ENCODE data around the gene TTC4.

TTC4 gene

GRCh38 chr1:54764922-54765561 lies 49.4 kb downstream of the TTC4 start:
- Histone ChIP-seq H4K91ac (ENCODE audit: low read depth, low read length) (no peak overlapping the region), H2AK5ac (ENCODE audit: low read length) (no peak overlapping the region), H3K27ac (ENCODE audit: low read depth, low read length) (no peak overlapping the region), H3K36me3 (ENCODE audit: control insufficient read depth in 1 of 2, insufficient read depth in 2 of 2, low read length in 2 of 2) (no peaks in the 10 kb centered on the region), H2BK12ac (ENCODE audit: low read length) (no peak overlapping the region), H3K27me3 (ENCODE audit: insufficient read depth, low read length) (no peaks in the 10 kb centered on the region), H3K79me1 (ENCODE audit: low read length) (peaks cover 5% of the 10 kb centered on the region), H3K9ac (ENCODE audit: low read length) (no peak overlapping the region), H3K4me3 (ENCODE audit: low read depth, low read length) (no peak overlapping the region), H2BK5ac (ENCODE audit: low read depth, low read length, poor library complexity) (no peak overlapping the region), H3K4ac (ENCODE audit: low read depth, low read length) (no peak overlapping the region), H3K4me2 (ENCODE audit: low read length) (peak overlapping the region; percentile 52), H3K79me2 (ENCODE audit: control insufficient read depth, insufficient read depth, low read length, poor library complexity) (peaks cover 5% of the 10 kb centered on the region), H4K12ac (ENCODE audit: low read depth, low read length) (no peak overlapping the region), H4K8ac (ENCODE audit: low read depth, low read length) (peak overlapping the region; percentile 52), H2BK120ac (ENCODE audit: insufficient read depth, low read length, poor library complexity) (no peak overlapping the region), H3K14ac (ENCODE audit: low read length) (no peak overlapping the region), H2AFZ (ENCODE audit: insufficient read depth, low read length, poor library complexity) (no peak overlapping the region), H3K23ac (ENCODE audit: low read length) (no peak overlapping the region), H3K4me1 (ENCODE audit: control insufficient read depth in 1 of 2, insufficient read depth in 2 of 2, low read length in 2 of 2) (peaks cover 0 to 2% of the 10 kb centered on the region in 2 experiments), H3K18ac (ENCODE audit: low read length) (no peak overlapping the region), H3K9me3 (ENCODE audit: insufficient read depth, low read depth, low read length) (no peaks in the 10 kb centered on the region)
- DNase-seq: no peak
- no CpG with 5 or more reads among the region's 13 CpGs for WGBS (ENCODE audit: extremely low coverage, insufficient coverage, insufficient read length)

- peaks cover 5% of the 10 kb centered on the region for H3K79me1 ChIP-seq (ENCODE audit: low read length)
- H2BK120ac ChIP-seq (ENCODE audit: insufficient read depth, low read length, poor library complexity): no peak overlapping the region
- H4K8ac ChIP-seq (ENCODE audit: low read depth, low read length): no peak overlapping the region
- no peak overlapping the region for H3K23ac ChIP-seq (ENCODE audit: low read length)
- no peaks in the 10 kb centered on the region for H3K36me3 ChIP-seq (ENCODE audit: control insufficient read depth in 1 of 2, insufficient read depth in 2 of 2, low read length in 2 of 2)
- H4K12ac ChIP-seq (ENCODE audit: low read depth, low read length): no peak overlapping the region
- H3K4ac ChIP-seq (ENCODE audit: low read depth, low read length): no peak overlapping the region
- H3K9me3 ChIP-seq (ENCODE audit: insufficient read depth, low read depth, low read length): no peaks in the 10 kb centered on the region
- no peak overlapping the region for H3K18ac ChIP-seq (ENCODE audit: low read length)
- no peak overlapping the region for H3K4me2 ChIP-seq (ENCODE audit: low read length)
- H2AFZ ChIP-seq (ENCODE audit: insufficient read depth, low read length, poor library complexity): no peak overlapping the region
- no peak overlapping the region for H4K91ac ChIP-seq (ENCODE audit: low read depth, low read length)
- no peak overlapping the region for H2AK5ac ChIP-seq (ENCODE audit: low read length)
- no peak overlapping the region for H3K14ac ChIP-seq (ENCODE audit: low read length)
- no peak overlapping the region for H3K9ac ChIP-seq (ENCODE audit: low read length)
- no peaks in the 10 kb centered on the region for H3K27me3 ChIP-seq (ENCODE audit: insufficient read depth, low read length)
- peaks cover 0 to 2% of the 10 kb centered on the region in 2 experiments for H3K4me1 ChIP-seq (ENCODE audit: control insufficient read depth in 1 of 2, insufficient read depth in 2 of 2, low read length in 2 of 2)
- H3K27ac ChIP-seq (ENCODE audit: low read depth, low read length): no peak overlapping the region
- no peak overlapping the region for H3K4me3 ChIP-seq (ENCODE audit: low read depth, low read length)
- H2BK5ac ChIP-seq (ENCODE audit: low read depth, low read length, poor library complexity): no peak overlapping the region
- peaks cover 5% of the 10 kb centered on the region for H3K79me2 ChIP-seq (ENCODE audit: control insufficient read depth, insufficient read depth, low read length, poor library complexity)
- DNase-seq: no peak
- no peak overlapping the region for H2BK12ac ChIP-seq (ENCODE audit: low read length)
- WGBS (ENCODE audit: extremely low coverage, insufficient coverage, insufficient read length): no CpG with 5 or more reads among the region's 4 CpGs
Measured at GRCh38 chr1:54766726-54767125, 51.1 kb downstream of the TTC4 start.

GRCh38 chr1:54767526-54767925 lies 51.9 kb downstream of the TTC4 start:
- Histone ChIP-seq H3K9ac (ENCODE audit: low read length) (no peak overlapping the region), H3K14ac (ENCODE audit: low read length) (no peak overlapping the region), H3K4me2 (ENCODE audit: low read length) (no peak overlapping the region), H3K36me3 (ENCODE audit: control insufficient read depth in 1 of 2, insufficient read depth in 2 of 2, low read length in 2 of 2) (no peaks in the 10 kb centered on the region), H3K79me2 (ENCODE audit: control insufficient read depth, insufficient read depth, low read length, poor library complexity) (peaks cover 5% of the 10 kb centered on the region), H2AFZ (ENCODE audit: insufficient read depth, low read length, poor library complexity) (no peak overlapping the region), H3K18ac (ENCODE audit: low read length) (no peak overlapping the region), H3K4ac (ENCODE audit: low read depth, low read length) (no peak overlapping the region), H4K12ac (ENCODE audit: low read depth, low read length) (no peak overlapping the region), H3K27me3 (ENCODE audit: insufficient read depth, low read length) (no peaks in the 10 kb centered on the region), H2BK5ac (ENCODE audit: low read depth, low read length, poor library complexity) (no peak overlapping the region), H3K4me1 (ENCODE audit: control insufficient read depth in 1 of 2, insufficient read depth in 2 of 2, low read length in 2 of 2) (peaks cover 0 to 2% of the 10 kb centered on the region in 2 experiments), H3K23ac (ENCODE audit: low read length) (no peak overlapping the region), H3K27ac (ENCODE audit: low read depth, low read length) (no peak overlapping the region), H4K8ac (ENCODE audit: low read depth, low read length) (no peak overlapping the region), H3K9me3 (ENCODE audit: insufficient read depth, low read depth, low read length) (no peaks in the 10 kb centered on the region), H2BK12ac (ENCODE audit: low read length) (no peak overlapping the region), H4K91ac (ENCODE audit: low read depth, low read length) (no peak overlapping the region), H2BK120ac (ENCODE audit: insufficient read depth, low read length, poor library complexity) (no peak overlapping the region), H2AK5ac (ENCODE audit: low read length) (no peak overlapping the region), H3K4me3 (ENCODE audit: low read depth, low read length) (no peak overlapping the region), H3K79me1 (ENCODE audit: low read length) (peaks cover 5% of the 10 kb centered on the region)
- no peak for DNase-seq
- WGBS (ENCODE audit: extremely low coverage, insufficient coverage, insufficient read length): no CpG with 5 or more reads among the region's 6 CpGs

- Histone ChIP-seq H3K79me1 (ENCODE audit: low read length) (peaks cover 5% of the 10 kb centered on the region), H4K12ac (ENCODE audit: low read depth, low read length) (no peak overlapping the region), H3K4me2 (ENCODE audit: low read length) (no peak overlapping the region), H3K9ac (ENCODE audit: low read length) (peak overlapping the region; percentile 13), H3K36me3 (ENCODE audit: control insufficient read depth in 1 of 2, insufficient read depth in 2 of 2, low read length in 2 of 2) (no peaks in the 10 kb centered on the region), H2BK120ac (ENCODE audit: insufficient read depth, low read length, poor library complexity) (no peak overlapping the region), H3K9me3 (ENCODE audit: insufficient read depth, low read depth, low read length) (no peaks in the 10 kb centered on the region), H3K4me1 (ENCODE audit: control insufficient read depth in 1 of 2, insufficient read depth in 2 of 2, low read length in 2 of 2) (peaks cover 0 to 2% of the 10 kb centered on the region in 2 experiments), H3K23ac (ENCODE audit: low read length) (no peak overlapping the region), H2BK5ac (ENCODE audit: low read depth, low read length, poor library complexity) (no peak overlapping the region), H3K18ac (ENCODE audit: low read length) (no peak overlapping the region), H3K27ac (ENCODE audit: low read depth, low read length) (no peak overlapping the region), H3K27me3 (ENCODE audit: insufficient read depth, low read length) (no peaks in the 10 kb centered on the region), H2BK12ac (ENCODE audit: low read length) (no peak overlapping the region), H4K91ac (ENCODE audit: low read depth, low read length) (no peak overlapping the region), H3K79me2 (ENCODE audit: control insufficient read depth, insufficient read depth, low read length, poor library complexity) (peaks cover 5% of the 10 kb centered on the region), H4K8ac (ENCODE audit: low read depth, low read length) (no peak overlapping the region), H3K4me3 (ENCODE audit: low read depth, low read length) (no peak overlapping the region), H2AFZ (ENCODE audit: insufficient read depth, low read length, poor library complexity) (no peak overlapping the region), H3K14ac (ENCODE audit: low read length) (no peak overlapping the region), H3K4ac (ENCODE audit: low read depth, low read length) (no peak overlapping the region), H2AK5ac (ENCODE audit: low read length) (no peak overlapping the region)
- peak in 1 of 2 donors; percentile 4 for DNase-seq
- WGBS (ENCODE audit: extremely low coverage, insufficient coverage, insufficient read length): no CpG with 5 or more reads among the region's 5 CpGs
Measured at GRCh38 chr1:54768093-54768492, 52.4 kb downstream of the TTC4 start.

All from trophoblast cell (in vitro differentiated cells and primary cell).